Neural progenitor cell (in vitro differentiated cells): Measurements from ENCODE around the gene ZBTB7B. TPM values are rescaled to one million over a fixed set of nuclear protein-coding genes. Genes with fewer than 3 reads are reported as not detected.
"Not testable (repeated sequence)": the region's sequence is repeated elsewhere in the genome, so short reads cannot be mapped to it uniquely, and the experiment has no call there.

Experiments
- DNase-seq: peaks from one replicate; pipeline ENCODE4 v3.0.0-alpha.2; 2016; ENCODE audit warnings: low spot score
- H2AFZ ChIP-seq: fragments of 200-600 bp; sonication (generic); replicated peaks from 2 replicates; pipeline ENCODE4 v1.6.1; 2016; ENCODE audit warnings: antibody characterized with exemption
- H3F3A ChIP-seq: fragments of 200-600 bp; sonication (generic); 2 replicates; pipeline ENCODE4 v1.6.1; 2016; ENCODE audit warnings: antibody characterized with exemption, low read depth
- H3K27ac ChIP-seq: fragments of 200-600 bp; sonication (generic); 2 replicates; pipeline ENCODE4 v1.5.1; 2016; ENCODE audit warnings: mild to moderate bottlenecking
- H3K27me3 ChIP-seq: fragments of 200-600 bp; sonication (generic); 2 replicates; pipeline ENCODE4 v1.6.1; 2016; ENCODE audit warnings: mild to moderate bottlenecking, moderate library complexity
- H3K36me3 ChIP-seq: fragments of 200-600 bp; sonication (generic); 2 replicates; pipeline ENCODE4 v1.5.1; 2016
- H3K4me1 ChIP-seq: fragments of 200-600 bp; sonication (generic); 2 replicates; pipeline ENCODE4 v1.6.1; 2016; ENCODE audit warnings: mixed run types
- H3K4me2 ChIP-seq: fragments of 200-600 bp; sonication (generic); 2 replicates; pipeline ENCODE4 v1.6.1; 2016
- H3K4me3 ChIP-seq: fragments of 200-600 bp; sonication (generic); 2 replicates; pipeline ENCODE4 v1.5.1; 2016
- H3K79me2 ChIP-seq: fragments of 200-600 bp; sonication (generic); 2 replicates; pipeline ENCODE4 v1.6.1; 2016; ENCODE audit warnings: low read depth
- H3K9ac ChIP-seq: fragments of 200-600 bp; sonication (generic); 2 replicates; pipeline ENCODE4 v1.6.1; 2016
- H3K9me3 ChIP-seq: fragments of 200-600 bp; sonication (generic); 2 replicates; pipeline ENCODE4 v1.5.1; 2016; ENCODE audit warnings: low read depth
- H4K20me1 ChIP-seq: fragments of 200-600 bp; sonication (generic); 2 replicates; pipeline ENCODE4 v1.6.1; 2016; ENCODE audit warnings: low read depth
- H3K27ac Mint-ChIP-seq: 3 replicates; pipeline ENCODE4 v1.8.0; 2021; ENCODE audit warnings: mixed read lengths
- H3K27me3 Mint-ChIP-seq: 2 replicates; pipeline ENCODE4 v1.8.0; 2022; ENCODE audit warnings: low read depth, mild to moderate bottlenecking, inconsistent platforms, moderate library complexity, mixed read lengths; ENCODE audit not compliant: insufficient read depth
- H3K36me3 Mint-ChIP-seq: 3 replicates; pipeline ENCODE4 v1.8.0; 2021; ENCODE audit warnings: mixed read lengths
- H3K4me1 Mint-ChIP-seq: 3 replicates; pipeline ENCODE4 v1.8.0; 2021; ENCODE audit warnings: mixed read lengths
- H3K4me3 Mint-ChIP-seq: 3 replicates; pipeline ENCODE4 v1.8.0; 2021; ENCODE audit warnings: mild to moderate bottlenecking, moderate library complexity, mixed read lengths
- H3K9me3 Mint-ChIP-seq: 3 replicates; pipeline ENCODE4 v1.8.0; 2020; ENCODE audit warnings: mixed read lengths
- EZH2 ChIP-seq: fragments of 200-600 bp; sonication (generic); IDR thresholded peaks from 2 replicates; pipeline ENCODE4 v1.6.1; 2017; ENCODE audit warnings: antibody characterized with exemption, mild to moderate bottlenecking, moderate library complexity
- EZH2phosphoT487 ChIP-seq: fragments of 200-600 bp; sonication (generic); IDR thresholded peaks from 2 replicates; pipeline ENCODE4 v1.6.1; 2017; ENCODE audit warnings: antibody characterized with exemption
- total RNA-seq: library from RNA; depleted of rRNA; stranded (reverse); fragments of >200 nt; gene quantifications from 2 replicates; pipeline ENCODE4 v1.2.3, GENCODE V29; 2015; ENCODE audit warnings: low replicate concordance
- TF ChIP-seq, protein P1 (sequence below): fragments of 200-600 bp; sonication (generic); IDR thresholded peaks from 2 replicates; pipeline ENCODE4 v1.5.1; 2017; ENCODE audit warnings: antibody characterized with exemption, mild to moderate bottlenecking

ZBTB7B gene
- total RNA-seq, 1 donor from 2014 or later, result 4.7 TPM

DNA sequence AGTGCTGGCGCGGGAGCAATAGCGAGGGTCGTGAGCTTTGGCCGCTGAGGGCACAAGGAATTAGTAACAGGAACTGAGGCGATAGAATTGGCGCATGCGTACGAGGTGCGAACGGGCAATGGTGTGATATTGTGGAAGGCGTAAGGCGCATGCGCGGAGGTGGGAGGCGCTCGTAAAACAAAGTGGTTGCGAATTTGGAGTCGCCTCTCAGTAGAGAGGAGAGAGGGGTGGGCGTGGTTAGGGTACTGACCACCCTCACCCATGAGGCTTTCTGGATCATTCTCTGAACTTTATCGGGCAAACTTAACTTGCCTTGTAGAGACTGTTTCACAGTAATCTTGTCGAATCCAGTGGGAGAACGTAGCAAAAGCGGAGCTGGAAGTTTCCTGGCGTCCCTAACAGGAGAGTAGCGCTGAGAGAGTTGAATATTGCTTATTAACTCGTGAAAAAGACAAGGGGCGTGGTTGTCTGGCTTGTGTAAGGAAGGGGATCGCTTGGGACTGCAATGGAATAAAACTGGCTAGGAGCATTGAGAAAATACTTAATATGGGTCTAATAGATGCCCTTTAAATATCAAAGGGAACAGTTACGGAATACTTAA lies 27.7 kb upstream of the ZBTB7B start:
- Histone ChIP-seq H3K9ac (peak overlapping the region; percentile 28), H3K9me3 (no peaks in the 10 kb centered on the region), H3K4me2 (peak overlapping the region; percentile 84), H3F3A (peaks cover 50% of the 10 kb centered on the region), H3K4me3 (peak overlapping the region; percentile 64), H4K20me1 (peaks cover 25% of the 10 kb centered on the region), H2AFZ (no peak overlapping the region), H3K27me3 (no peaks in the 10 kb centered on the region), H3K4me1 (peaks cover 34% of the 10 kb centered on the region), H3K27ac (peak overlapping the region; percentile 85), H3K79me2 (peaks cover 68% of the 10 kb centered on the region), H3K36me3 (peaks cover 14% of the 10 kb centered on the region)
- TF ChIP-seq, protein P1, sequence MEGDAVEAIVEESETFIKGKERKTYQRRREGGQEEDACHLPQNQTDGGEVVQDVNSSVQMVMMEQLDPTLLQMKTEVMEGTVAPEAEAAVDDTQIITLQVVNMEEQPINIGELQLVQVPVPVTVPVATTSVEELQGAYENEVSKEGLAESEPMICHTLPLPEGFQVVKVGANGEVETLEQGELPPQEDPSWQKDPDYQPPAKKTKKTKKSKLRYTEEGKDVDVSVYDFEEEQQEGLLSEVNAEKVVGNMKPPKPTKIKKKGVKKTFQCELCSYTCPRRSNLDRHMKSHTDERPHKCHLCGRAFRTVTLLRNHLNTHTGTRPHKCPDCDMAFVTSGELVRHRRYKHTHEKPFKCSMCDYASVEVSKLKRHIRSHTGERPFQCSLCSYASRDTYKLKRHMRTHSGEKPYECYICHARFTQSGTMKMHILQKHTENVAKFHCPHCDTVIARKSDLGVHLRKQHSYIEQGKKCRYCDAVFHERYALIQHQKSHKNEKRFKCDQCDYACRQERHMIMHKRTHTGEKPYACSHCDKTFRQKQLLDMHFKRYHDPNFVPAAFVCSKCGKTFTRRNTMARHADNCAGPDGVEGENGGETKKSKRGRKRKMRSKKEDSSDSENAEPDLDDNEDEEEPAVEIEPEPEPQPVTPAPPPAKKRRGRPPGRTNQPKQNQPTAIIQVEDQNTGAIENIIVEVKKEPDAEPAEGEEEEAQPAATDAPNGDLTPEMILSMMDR, result no peak
- no peak for TF ChIP-seq EZH2phosphoT487
- no peak for TF ChIP-seq EZH2
- peaks cover 26% of the 10 kb centered on the region for H3K4me1 Mint-ChIP-seq
- H3K36me3 Mint-ChIP-seq, result peaks cover 9% of the 10 kb centered on the region
- DNase-seq, result peak; percentile 99
- peaks cover 4% of the 10 kb centered on the region for H3K27me3 Mint-ChIP-seq
- no peaks in the 10 kb centered on the region for H3K9me3 Mint-ChIP-seq
- no peak overlapping the region for H3K4me3 Mint-ChIP-seq
- no peak overlapping the region for H3K27ac Mint-ChIP-seq

DNA sequence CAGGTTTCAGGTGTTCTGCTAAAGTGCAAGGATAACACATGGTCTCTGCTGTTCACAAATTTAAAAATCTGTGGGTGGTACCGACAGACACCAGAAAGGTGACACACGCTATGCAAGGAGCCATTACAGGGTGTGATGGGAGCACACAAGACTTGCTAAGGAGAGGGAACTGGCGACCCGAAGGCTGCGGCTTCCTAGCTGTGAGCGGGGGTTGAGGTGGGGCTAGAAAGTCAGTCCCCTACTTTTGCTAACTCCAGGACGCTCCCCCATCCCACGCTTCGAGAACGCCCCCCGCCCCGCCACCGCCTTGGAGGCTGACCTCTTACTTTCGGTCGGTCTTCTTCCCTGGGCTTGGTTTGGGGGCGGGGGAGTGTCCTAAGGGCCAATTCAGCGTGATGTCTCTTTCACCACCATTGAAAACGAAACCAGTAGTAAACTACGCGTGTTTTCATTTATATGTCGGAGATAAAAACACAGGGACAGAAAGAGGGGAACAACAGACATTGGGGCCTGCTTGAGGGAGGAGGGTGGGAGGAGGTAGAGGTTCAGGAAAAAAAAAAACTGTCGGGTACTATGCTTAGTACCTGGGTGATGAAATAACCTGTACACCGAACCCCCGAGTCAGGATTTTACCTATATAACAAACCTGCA lies 27.1 kb upstream of the ZBTB7B start:
- Histone ChIP-seq H3F3A (peaks cover 56% of the 10 kb centered on the region), H3K9ac (peak overlapping the region; percentile 28), H3K4me1 (peaks cover 29% of the 10 kb centered on the region), H3K4me2 (peak overlapping the region; percentile 84), H4K20me1 (peaks cover 25% of the 10 kb centered on the region), H2AFZ (no peak overlapping the region), H3K36me3 (peaks cover 14% of the 10 kb centered on the region), H3K27me3 (no peaks in the 10 kb centered on the region), H3K27ac (peak overlapping the region; percentile 85), H3K79me2 (peaks cover 68% of the 10 kb centered on the region), H3K4me3 (peak overlapping the region; percentile 64), H3K9me3 (no peaks in the 10 kb centered on the region)
- peaks cover 12% of the 10 kb centered on the region for H3K36me3 Mint-ChIP-seq
- H3K27me3 Mint-ChIP-seq, result peaks cover 4% of the 10 kb centered on the region
- no peaks in the 10 kb centered on the region for H3K9me3 Mint-ChIP-seq
- no peak for TF ChIP-seq EZH2phosphoT487
- TF ChIP-seq, protein P1, result no peak
- no peak for TF ChIP-seq EZH2
- peaks cover 26% of the 10 kb centered on the region for H3K4me1 Mint-ChIP-seq
- H3K4me3 Mint-ChIP-seq, result no peak overlapping the region
- no peak overlapping the region for H3K27ac Mint-ChIP-seq
- peak; percentile 64 for DNase-seq

DNA sequence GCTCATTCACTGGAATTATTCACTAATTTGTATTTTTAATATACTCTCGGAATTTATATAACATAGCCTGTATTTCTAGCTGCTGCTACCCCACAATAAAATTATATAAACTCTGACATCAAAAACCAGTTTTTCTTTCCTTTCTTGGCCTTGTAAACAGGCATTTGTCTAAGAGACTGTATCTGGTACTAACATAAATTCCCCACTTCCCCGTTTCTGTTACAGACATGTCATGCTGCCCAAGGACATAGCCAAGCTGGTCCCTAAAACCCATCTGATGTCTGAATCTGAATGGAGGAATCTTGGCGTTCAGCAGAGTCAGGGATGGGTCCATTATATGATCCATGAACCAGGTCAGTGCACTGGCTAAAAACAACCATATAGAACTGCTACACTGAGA lies 24.8 kb upstream of the ZBTB7B start:
- H3K4me1 Mint-ChIP-seq, H3K27me3 Mint-ChIP-seq, H3K9ac ChIP-seq, H3K9me3 ChIP-seq, H3K27ac Mint-ChIP-seq, DNase-seq, H3K4me3 ChIP-seq, H3K27me3 ChIP-seq, H2AFZ ChIP-seq, H3K4me2 ChIP-seq, H3K9me3 Mint-ChIP-seq: not testable (repeated sequence)
- Histone ChIP-seq H3K27ac (peak overlapping the region; percentile 14), H3K36me3 (peaks cover 14% of the 10 kb centered on the region), H4K20me1 (peaks cover 25% of the 10 kb centered on the region), H3K4me1 (peaks cover 20% of the 10 kb centered on the region), H3K79me2 (peaks cover 78% of the 10 kb centered on the region), H3F3A (peaks cover 56% of the 10 kb centered on the region)
- Mint-ChIP-seq H3K4me3 (peak overlapping the region; percentile 49), H3K36me3 (peaks cover 14% of the 10 kb centered on the region)

DNA sequence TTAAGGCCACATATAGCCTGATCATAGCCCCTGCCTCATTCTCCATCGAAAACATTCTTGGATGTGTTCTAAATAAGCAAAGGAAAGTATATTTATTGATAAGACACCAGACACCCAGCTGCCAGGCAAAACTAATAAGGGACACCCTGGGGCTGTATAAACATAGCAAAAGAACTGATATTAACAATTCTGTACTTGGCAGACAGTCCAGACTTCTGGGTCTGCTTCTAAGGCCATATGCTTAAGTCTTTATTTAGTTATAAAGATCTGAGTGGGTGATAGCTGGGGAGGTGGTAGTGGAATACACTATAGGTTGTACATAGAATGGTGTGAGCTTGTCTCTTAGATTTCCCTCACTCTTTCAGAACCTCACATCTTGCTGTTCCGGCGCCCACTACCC lies 24.2 kb upstream of the ZBTB7B start:
- Histone ChIP-seq H3K4me2 (no peak overlapping the region), H2AFZ (no peak overlapping the region), H3K9ac (no peak overlapping the region), H4K20me1 (peaks cover 25% of the 10 kb centered on the region), H3K36me3 (peaks cover 14% of the 10 kb centered on the region), H3K4me3 (no peak overlapping the region), H3K9me3 (no peaks in the 10 kb centered on the region), H3K27me3 (no peaks in the 10 kb centered on the region), H3K27ac (no peak overlapping the region), H3F3A (peaks cover 53% of the 10 kb centered on the region), H3K4me1 (peaks cover 16% of the 10 kb centered on the region), H3K79me2 (peaks cover 78% of the 10 kb centered on the region)
- DNase-seq, result no peak
- Mint-ChIP-seq H3K9me3 (no peaks in the 10 kb centered on the region), H3K27me3 (peaks cover 2% of the 10 kb centered on the region), H3K36me3 (peaks cover 14% of the 10 kb centered on the region), H3K27ac (no peak overlapping the region), H3K4me1 (peaks cover 6% of the 10 kb centered on the region), H3K4me3 (no peak overlapping the region)
- TF ChIP-seq EZH2phosphoT487, result no peak
- no peak for TF ChIP-seq EZH2
- TF ChIP-seq, protein P1, result no peak
